Colonic mucosa (tissue), 4 donors: ENCODE data around the gene LTA4H. TPM values are rescaled to one million over a fixed set of nuclear protein-coding genes. Genes with fewer than 3 reads are reported as not detected.
"Not testable (repeated sequence)": the region's sequence is repeated elsewhere in the genome, so short reads cannot be mapped to it uniquely, and the experiment has no call there.

ENCODE experiments used
- DNase-seq: peaks from one replicate; pipeline ENCODE4 v3.0.0-alpha.2; 2020
- H3K27ac ChIP-seq: fragments of 200-600 bp; one replicate; pipeline ENCODE4 v1.8.0; 2021
- H3K27me3 ChIP-seq: fragments of 200-600 bp; one replicate; pipeline ENCODE4 v1.8.0; 2021
- H3K36me3 ChIP-seq: fragments of 200-600 bp; one replicate; pipeline ENCODE4 v1.8.0; 2021
- H3K4me1 ChIP-seq: fragments of 200-600 bp; one replicate; pipeline ENCODE4 v1.8.0; 2021; ENCODE audit warnings: mild to moderate bottlenecking
- H3K4me3 ChIP-seq: fragments of 200-600 bp; one replicate; pipeline ENCODE4 v1.8.0; 2021
- H3K9ac ChIP-seq, 2 donors: one replicate each; pipeline ENCODE4 v1.7.0; 2013; ENCODE audit warnings: control low read depth in 2 of 2, low read depth in 2 of 2, low read length in 2 of 2
- H3K9me3 ChIP-seq: fragments of 200-600 bp; one replicate; pipeline ENCODE4 v1.8.0; 2021
- intact Hi-C: fragments of 100-400 bp; cut with DNase I; formaldehyde crosslinking; loops from one replicate; pipeline ENCODE4 v1.14.1; 2022
- total RNA-seq, 2 donors: library from RNA; stranded (reverse); fragmentation: NEBNext Ultra II Directional in 1 of 2; extraction: Animal tissue kit (Norgen Biotek cat#: 25700) in 1 of 2; gene quantifications; one replicate each; pipeline ENCODE4 v1.2.1, GENCODE V29; 2021
- TF ChIP-seq, protein P1 (sequence below): fragments of 200-600 bp; IDR thresholded peaks from one replicate; pipeline ENCODE4 v1.8.0; 2022; ENCODE audit warnings: antibody characterized with exemption, mild to moderate bottlenecking
- donor health status: healthy.
- donor health status: DM: no; HTN: no; CAD: no.
- donor health status: DM: no; HTN: no; CAD: no.

The LTA4H gene
- total RNA-seq, 2 donors from 2014 or later = 71.4 to 96.5 TPM

DNA sequence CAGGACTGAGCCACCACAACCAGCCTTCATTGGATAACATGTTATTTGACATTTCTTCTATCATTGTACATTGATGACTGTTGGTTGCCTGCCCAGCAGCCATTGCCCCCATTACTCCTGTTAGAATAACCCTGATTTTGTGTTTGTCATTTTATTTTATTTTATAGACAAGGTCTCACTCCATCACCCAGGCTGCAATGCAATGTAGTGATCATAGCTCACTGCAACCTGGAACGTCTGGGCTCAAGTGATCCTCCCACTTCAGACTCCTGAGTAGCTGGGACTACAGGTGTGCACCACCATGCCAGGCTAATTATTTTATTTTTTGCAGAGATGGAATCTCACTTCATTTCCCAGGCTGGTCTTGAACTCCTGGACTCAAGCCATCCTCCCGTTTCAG is 33.2 kb upstream of the LTA4H start:
- Histone ChIP-seq H3K9ac (no peak overlapping the region), H3K27ac (no peak overlapping the region), H3K27me3 (no peaks in the 10 kb centered on the region), H3K9me3 (no peaks in the 10 kb centered on the region), H3K4me1 (no peaks in the 10 kb centered on the region), H3K4me3 (no peak overlapping the region), H3K36me3 (no peaks in the 10 kb centered on the region)
- DNase-seq = no peak
- TF ChIP-seq, protein P1, sequence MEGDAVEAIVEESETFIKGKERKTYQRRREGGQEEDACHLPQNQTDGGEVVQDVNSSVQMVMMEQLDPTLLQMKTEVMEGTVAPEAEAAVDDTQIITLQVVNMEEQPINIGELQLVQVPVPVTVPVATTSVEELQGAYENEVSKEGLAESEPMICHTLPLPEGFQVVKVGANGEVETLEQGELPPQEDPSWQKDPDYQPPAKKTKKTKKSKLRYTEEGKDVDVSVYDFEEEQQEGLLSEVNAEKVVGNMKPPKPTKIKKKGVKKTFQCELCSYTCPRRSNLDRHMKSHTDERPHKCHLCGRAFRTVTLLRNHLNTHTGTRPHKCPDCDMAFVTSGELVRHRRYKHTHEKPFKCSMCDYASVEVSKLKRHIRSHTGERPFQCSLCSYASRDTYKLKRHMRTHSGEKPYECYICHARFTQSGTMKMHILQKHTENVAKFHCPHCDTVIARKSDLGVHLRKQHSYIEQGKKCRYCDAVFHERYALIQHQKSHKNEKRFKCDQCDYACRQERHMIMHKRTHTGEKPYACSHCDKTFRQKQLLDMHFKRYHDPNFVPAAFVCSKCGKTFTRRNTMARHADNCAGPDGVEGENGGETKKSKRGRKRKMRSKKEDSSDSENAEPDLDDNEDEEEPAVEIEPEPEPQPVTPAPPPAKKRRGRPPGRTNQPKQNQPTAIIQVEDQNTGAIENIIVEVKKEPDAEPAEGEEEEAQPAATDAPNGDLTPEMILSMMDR = no peak
- intact Hi-C loops = no loop called here

DNA sequence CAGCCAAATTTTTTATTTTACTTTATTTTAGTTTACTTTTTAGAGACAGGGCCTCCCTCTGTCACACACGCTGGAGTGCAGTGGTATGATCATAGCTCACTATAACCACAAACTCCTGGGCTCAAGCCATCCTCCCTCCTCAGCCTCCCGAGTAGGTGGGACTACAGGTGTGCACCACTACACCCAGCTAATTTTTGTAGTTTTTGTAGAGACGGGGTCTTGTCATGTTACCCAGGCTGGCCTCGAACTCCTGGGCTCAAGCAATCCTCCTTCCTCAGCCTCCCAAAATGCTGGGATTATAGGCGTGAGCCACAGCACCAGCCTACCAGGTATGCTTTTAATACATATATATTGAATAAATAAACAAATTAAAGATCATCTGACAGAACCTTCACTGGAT is 32.7 kb upstream of the LTA4H start:
- Histone ChIP-seq H3K27me3 (no peaks in the 10 kb centered on the region), H3K9ac (no peak overlapping the region), H3K9me3 (no peaks in the 10 kb centered on the region), H3K4me1 (no peaks in the 10 kb centered on the region), H3K4me3 (no peak overlapping the region), H3K36me3 (no peaks in the 10 kb centered on the region), H3K27ac (no peak overlapping the region)
- TF ChIP-seq, protein P1 = no peak
- DNase-seq = no peak
- intact Hi-C loops = no loop called here

DNA sequence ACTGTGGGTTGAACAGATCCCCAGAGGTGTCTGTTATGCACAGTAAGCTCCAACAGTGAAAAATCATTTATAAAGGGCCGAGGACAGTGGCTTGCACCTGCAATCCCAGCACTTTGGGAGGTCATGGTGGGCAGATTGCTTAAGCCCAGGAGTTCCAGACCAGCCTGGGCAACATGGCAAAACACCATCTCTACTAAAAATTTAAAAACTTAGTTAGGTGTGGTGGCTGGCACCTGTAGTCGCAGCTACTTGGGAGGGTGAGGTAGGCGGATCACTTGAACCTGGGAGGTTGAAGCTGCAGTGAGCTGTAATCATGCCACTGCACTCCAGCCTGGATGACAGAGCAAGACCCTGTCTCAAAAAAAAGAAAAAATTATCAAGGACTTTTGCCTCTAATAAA is 30.4 kb upstream of the LTA4H start:
- H3K27ac ChIP-seq, intact Hi-C loops, H3K4me3 ChIP-seq, H3K27me3 ChIP-seq, H3K36me3 ChIP-seq, H3K9me3 ChIP-seq, H3K4me1 ChIP-seq, DNase-seq, H3K9ac ChIP-seq: not testable (repeated sequence)

DNA sequence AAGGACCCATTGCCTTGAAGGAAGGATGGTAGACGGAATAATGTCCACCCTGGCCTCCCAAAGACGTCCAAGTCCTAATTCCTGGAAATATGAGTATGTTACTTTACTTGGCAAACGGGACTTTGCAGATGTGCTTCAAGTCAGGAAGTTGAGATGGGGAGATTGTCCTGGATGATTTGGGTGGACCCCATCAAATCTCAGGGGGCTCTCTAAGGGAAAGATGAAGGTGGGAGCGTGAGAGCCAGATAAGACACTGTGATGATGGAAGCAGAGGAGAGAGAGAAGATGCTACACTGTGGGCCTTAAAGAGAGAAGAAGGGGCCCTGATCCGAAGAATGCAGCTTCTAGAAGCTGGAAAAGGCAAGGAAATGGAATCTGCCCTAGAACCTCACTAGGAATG is 29.6 kb upstream of the LTA4H start:
- Histone ChIP-seq H3K4me3 (no peak overlapping the region), H3K9ac (no peak overlapping the region), H3K4me1 (no peaks in the 10 kb centered on the region), H3K9me3 (no peaks in the 10 kb centered on the region), H3K27me3 (no peaks in the 10 kb centered on the region), H3K27ac (no peak overlapping the region), H3K36me3 (no peaks in the 10 kb centered on the region)
- DNase-seq = no peak
- intact Hi-C loops = loop anchor here (5.0 kb wide), 3 partner anchors 67 to 452 kb away; partner anchors contain the start of gene CDK17
- TF ChIP-seq, protein P1 = no peak

DNA sequence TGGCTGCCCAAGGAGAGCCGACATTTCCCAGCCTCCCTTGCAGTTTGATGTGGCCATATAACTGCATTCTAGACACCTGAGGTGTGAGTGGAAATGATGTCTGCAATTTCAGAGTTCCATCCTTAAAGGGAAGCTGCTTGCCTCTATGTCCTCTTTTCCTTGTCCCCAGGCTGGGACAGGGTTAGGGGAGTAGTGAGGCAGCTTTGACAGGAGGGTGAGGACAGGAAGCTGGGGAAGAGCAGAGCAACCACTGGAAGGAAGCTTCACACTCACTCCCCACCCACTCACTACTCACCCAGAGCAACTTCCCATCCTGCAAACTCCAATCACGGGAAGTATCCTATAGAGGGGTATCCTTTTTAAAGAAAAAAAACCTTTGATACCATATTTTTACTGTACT is 28.9 kb upstream of the LTA4H start:
- no peak overlapping the region for H3K27ac ChIP-seq
- DNase-seq = no peak
- no peak overlapping the region for H3K9ac ChIP-seq
- no peak overlapping the region for H3K4me3 ChIP-seq
- H3K4me1 ChIP-seq = no peaks in the 10 kb centered on the region
- TF ChIP-seq, protein P1 = no peak
- no peaks in the 10 kb centered on the region for H3K36me3 ChIP-seq
- intact Hi-C loops = loop anchor here (5.0 kb wide), 3 partner anchors 68 to 453 kb away; partner anchors contain the start of gene CDK17
- H3K27me3 ChIP-seq = no peaks in the 10 kb centered on the region
- no peaks in the 10 kb centered on the region for H3K9me3 ChIP-seq

DNA sequence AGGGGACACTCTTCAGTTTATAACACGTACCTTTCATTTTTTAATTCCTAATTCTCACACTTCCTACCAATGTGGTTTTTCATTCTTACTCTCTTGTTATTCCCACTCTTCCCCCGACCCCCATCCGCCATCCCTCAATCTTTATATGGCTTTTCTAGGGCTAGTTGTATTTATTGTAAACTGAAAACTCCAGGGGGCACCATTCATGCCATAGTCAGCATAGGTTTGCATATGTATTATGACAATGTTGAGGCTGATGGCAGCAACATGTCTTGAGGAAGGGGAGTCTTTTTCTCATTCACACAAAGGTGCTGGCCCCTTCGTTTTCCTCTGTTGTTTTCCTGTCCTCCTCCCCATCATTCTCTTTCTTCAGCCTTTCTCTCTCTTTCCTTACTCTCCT is 27.7 kb upstream of the LTA4H start:
- Histone ChIP-seq H3K27ac (no peak overlapping the region), H3K9ac (no peak overlapping the region), H3K9me3 (no peaks in the 10 kb centered on the region), H3K4me1 (no peaks in the 10 kb centered on the region), H3K36me3 (no peaks in the 10 kb centered on the region), H3K4me3 (no peak overlapping the region), H3K27me3 (no peaks in the 10 kb centered on the region)
- intact Hi-C loops = loop anchor here (5.0 kb wide), 3 partner anchors 69 to 454 kb away; partner anchors contain the start of gene CDK17
- no peak for DNase-seq
- TF ChIP-seq, protein P1 = no peak
